Stimulated activated naive B cell treated with anti-CD40 and anti-IgM and Interleukin-4, amounts not matched to agents 10 μg/mL and 1 μg/mL and 100 μg/mL, for 72 hours (primary cell): ENCODE data around the gene KCNJ1.
A peak's percentile ranks its signal among the peaks of the same experiment; 100 is the strongest.

Experiments
- ATAC-seq, 2 donors: fragments of 150-1000 bp; cut with Tn5 transposase; replicated peaks; 2 replicates each; pipeline ENCODE4 v1.10.0; 2021; ENCODE audit warnings: moderate library complexity in 1 of 2
- DNase-seq: peaks from one replicate; pipeline ENCODE4 v3.0.0; 2021
- H3K27ac Mint-ChIP-seq: one replicate; pipeline ENCODE4 v1.8.0; 2022; ENCODE audit warnings: mild to moderate bottlenecking, mixed read lengths
- H3K27me3 Mint-ChIP-seq, 2 donors: one replicate each; pipeline ENCODE4 v1.8.0; 2022; ENCODE audit warnings: mixed read lengths in 2 of 2
- H3K36me3 Mint-ChIP-seq, 2 donors: one replicate each; pipeline ENCODE4 v1.8.0; 2022; ENCODE audit warnings: mixed read lengths in 2 of 2, mild to moderate bottlenecking in 1 of 2
- H3K4me1 Mint-ChIP-seq, 2 donors: one replicate each; pipeline ENCODE4 v1.8.0; 2022; ENCODE audit warnings: mixed read lengths in 2 of 2, mild to moderate bottlenecking in 1 of 2
- H3K4me3 Mint-ChIP-seq, 2 donors: one replicate each; pipeline ENCODE4 v1.8.0; 2022; ENCODE audit warnings: mild to moderate bottlenecking in 2 of 2, mixed read lengths in 2 of 2, moderate library complexity in 1 of 2
- H3K9me3 Mint-ChIP-seq, 2 donors: one replicate each; pipeline ENCODE4 v1.8.0; 2022; ENCODE audit warnings: mixed read lengths in 2 of 2, mild to moderate bottlenecking in 1 of 2

Gene KCNJ1

DNA sequence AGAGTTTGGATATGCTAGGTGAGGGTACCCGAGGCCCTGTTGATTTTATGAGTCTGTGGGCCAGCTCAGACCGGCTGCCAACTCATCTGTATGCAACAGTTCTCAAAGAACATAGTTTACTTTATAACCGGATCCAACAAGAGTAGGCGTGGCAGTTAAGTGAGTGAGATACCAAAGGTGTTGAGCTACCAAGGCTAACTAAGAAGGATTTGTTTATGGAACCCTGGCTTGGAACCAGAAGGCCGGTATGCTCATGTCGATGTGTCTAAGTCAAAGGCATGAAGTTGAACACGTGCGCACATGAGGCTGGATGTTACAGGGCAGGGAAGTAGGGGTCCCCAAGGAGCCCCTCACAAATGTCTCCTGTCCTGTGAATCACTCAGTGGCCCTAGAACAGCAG, at the start of gene KCNJ1:
Gene KCNJ1 (minus strand): TSS at position 20 of the 400 bp plus-strand sequence. CDS start 27,053 bp downstream, outside the sequence.
- Mint-ChIP-seq H3K27me3 (peaks cover 17 to 27% of the 10 kb centered on the region in 2 donors), H3K27ac (no peak within 1 kb of the TSS), H3K9me3 (no peaks in the 10 kb centered on the region), H3K36me3 (no peaks in the 10 kb centered on the region), H3K4me1 (peaks cover 7 to 9% of the 10 kb centered on the region in 2 donors), H3K4me3 (no peak within 1 kb of the TSS)
- ATAC-seq (no peak), DNase-seq (no peak)

DNA sequence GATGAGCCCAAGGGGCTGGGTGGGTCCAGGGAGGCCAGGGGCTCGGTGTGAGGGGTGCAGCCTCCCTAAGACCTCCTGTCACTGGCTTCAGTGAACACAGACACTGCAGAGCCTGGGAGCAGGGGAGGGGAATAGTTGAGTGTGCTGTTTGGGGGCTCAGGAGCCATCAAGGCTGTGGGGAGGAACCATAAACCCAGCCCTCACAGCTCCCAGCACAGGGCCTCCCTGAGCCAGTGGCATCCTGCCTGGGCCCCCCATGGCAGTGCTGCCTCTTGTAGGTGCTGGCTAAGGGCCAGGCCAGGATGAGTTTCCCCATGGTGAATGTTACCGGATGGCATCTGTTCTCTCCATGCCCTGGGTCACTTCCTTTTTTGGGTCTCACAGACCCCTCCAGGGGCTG, 49.6 kb upstream of the KCNJ1 start:
- Mint-ChIP-seq H3K9me3 (peaks cover 4 to 9% of the 10 kb centered on the region in 2 donors), H3K36me3 (no peaks in the 10 kb centered on the region), H3K4me1 (peaks cover 13 to 16% of the 10 kb centered on the region in 2 donors), H3K4me3 (no peak overlapping the region), H3K27me3 (peaks cover 61 to 71% of the 10 kb centered on the region in 2 donors), H3K27ac (no peak overlapping the region)
- DNase-seq (no peak), ATAC-seq (no peak)

DNA sequence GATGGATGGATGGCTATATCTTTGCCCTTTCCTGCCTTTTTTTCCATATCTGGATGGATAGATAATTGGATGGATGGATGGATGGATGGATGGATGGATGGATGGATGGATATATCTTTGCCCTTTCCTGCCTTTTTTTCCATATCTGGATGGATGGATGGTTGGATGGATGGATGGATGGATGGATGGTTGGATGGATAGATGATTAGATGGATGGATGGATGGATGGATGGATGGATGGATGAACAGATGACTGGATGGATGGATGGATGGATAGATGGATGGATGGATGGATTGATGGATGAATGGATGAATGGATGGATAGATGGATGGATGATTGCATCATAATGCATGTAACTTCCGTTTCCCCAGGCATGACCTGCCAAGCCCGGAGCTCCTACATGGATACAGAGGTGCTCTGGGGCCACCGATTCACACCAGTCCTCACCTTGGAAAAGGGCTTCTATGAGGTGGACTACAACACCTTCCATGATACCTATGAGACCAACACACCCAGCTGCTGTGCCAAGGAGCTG, 49.0 kb upstream of the KCNJ1 start:
- Mint-ChIP-seq H3K36me3 (no peaks in the 10 kb centered on the region), H3K4me3 (no peak overlapping the region), H3K27me3 (peaks cover 63 to 70% of the 10 kb centered on the region in 2 donors), H3K27ac (no peak overlapping the region), H3K9me3 (peaks cover 4 to 9% of the 10 kb centered on the region in 2 donors), H3K4me1 (peaks cover 13 to 15% of the 10 kb centered on the region in 2 donors)
- DNase-seq (no peak), ATAC-seq (no peak)

DNA sequence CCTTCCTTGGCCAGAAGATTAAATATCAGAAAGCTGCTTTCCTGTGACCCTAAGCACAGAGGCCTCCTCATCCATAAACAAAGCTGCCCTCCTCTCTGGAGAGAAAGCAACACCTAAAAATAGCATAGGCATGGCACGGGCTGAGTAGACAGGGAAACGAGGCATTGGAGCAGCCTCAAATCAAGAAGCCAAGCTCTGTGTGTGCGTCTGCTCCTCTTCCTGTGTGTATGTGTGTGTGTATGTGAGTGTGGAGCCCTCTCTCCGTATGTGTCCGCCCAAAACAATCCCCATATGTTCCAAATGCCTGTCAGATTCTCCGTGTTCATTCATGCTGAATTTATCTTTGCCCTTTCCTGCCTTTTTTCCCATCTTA, 48.0 kb upstream of the KCNJ1 start:
- H3K4me1 Mint-ChIP-seq = peaks cover 11 to 13% of the 10 kb centered on the region in 2 donors
- no peak overlapping the region for H3K4me3 Mint-ChIP-seq
- no peak overlapping the region for H3K27ac Mint-ChIP-seq
- H3K9me3 Mint-ChIP-seq = peaks cover 4 to 9% of the 10 kb centered on the region in 2 donors
- H3K27me3 Mint-ChIP-seq = peaks cover 61 to 62% of the 10 kb centered on the region in 2 donors
- no peaks in the 10 kb centered on the region for H3K36me3 Mint-ChIP-seq
- DNase-seq (no peak), ATAC-seq (no peak)

DNA sequence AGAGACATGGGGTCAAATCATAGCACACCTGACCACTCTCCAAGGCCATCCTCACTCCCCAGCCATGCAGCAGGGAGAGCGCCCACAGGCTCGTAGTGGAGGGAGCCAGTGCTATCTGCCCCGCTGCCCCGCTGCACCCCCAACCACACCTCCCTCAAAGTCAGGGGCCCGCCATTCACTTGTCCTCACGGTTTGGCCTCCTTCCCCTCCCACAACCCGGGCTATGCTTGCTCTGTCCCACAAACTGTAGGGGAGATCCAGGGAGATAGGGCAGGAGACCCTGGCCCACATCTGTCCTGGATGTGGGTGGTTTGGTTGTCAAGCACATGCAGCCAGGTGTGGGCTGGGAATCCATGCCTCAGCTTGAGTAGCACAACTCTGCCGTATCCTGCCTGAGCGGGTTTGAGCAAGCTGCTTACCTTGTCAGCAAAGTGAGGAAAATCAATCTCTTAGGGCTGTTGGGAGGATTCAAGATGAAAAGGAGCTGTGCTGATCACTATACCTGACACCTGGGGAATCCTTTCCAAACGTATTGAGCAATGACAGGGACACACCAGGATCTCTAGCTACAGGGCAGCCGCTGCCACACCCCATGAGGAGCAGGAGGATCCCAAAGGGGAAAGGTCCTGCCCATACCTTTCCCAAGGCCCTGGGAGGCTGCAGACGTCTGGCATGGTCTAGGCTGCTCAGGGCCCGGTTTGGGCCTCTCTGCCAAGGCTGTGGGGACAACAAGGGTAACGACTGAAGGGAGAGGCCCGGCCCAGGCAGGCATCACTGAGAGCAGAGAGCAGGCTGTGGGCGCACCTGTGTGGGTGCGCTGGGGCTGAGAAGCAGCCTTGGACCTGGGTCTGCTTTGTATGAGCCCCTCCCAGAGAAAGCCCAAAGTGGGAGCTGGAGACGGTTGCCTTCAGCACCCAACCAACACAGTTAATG, 47.4 kb upstream of the KCNJ1 start:
- ATAC-seq (no peak), DNase-seq (no peak)
- H3K36me3 Mint-ChIP-seq = no peaks in the 10 kb centered on the region
- H3K4me1 Mint-ChIP-seq = peaks cover 13% of the 10 kb centered on the region in 2 donors
- peaks cover 4 to 9% of the 10 kb centered on the region in 2 donors for H3K9me3 Mint-ChIP-seq
- peaks cover 60 to 63% of the 10 kb centered on the region in 2 donors for H3K27me3 Mint-ChIP-seq
- H3K27ac Mint-ChIP-seq = no peak overlapping the region
- no peak overlapping the region for H3K4me3 Mint-ChIP-seq

DNA sequence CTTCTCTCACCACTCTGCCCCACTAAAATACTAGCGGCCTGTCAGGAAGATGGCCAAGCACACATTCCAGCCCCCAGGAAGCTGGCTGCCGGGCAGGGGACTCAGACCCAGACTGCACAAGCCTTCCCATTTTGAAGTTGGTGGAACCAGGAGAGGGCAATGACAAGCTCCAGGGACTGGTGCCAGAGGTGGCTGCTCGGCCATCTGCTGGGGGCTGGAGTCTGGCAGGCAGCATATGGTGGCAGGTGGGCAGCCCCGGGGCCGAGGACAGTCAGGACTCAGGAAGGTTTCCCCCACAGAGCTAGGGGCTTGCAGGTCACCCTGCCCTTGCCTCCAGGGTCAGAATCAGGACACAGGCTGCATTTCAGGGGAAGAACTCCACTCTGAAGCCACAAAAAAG, 46.7 kb upstream of the KCNJ1 start:
- Mint-ChIP-seq H3K9me3 (peaks cover 4 to 9% of the 10 kb centered on the region in 2 donors), H3K36me3 (no peaks in the 10 kb centered on the region), H3K27me3 (peaks cover 60 to 65% of the 10 kb centered on the region in 2 donors), H3K4me3 (no peak overlapping the region), H3K4me1 (peaks cover 12% of the 10 kb centered on the region in 2 donors), H3K27ac (no peak overlapping the region)
- ATAC-seq (no peak), DNase-seq (no peak)

DNA sequence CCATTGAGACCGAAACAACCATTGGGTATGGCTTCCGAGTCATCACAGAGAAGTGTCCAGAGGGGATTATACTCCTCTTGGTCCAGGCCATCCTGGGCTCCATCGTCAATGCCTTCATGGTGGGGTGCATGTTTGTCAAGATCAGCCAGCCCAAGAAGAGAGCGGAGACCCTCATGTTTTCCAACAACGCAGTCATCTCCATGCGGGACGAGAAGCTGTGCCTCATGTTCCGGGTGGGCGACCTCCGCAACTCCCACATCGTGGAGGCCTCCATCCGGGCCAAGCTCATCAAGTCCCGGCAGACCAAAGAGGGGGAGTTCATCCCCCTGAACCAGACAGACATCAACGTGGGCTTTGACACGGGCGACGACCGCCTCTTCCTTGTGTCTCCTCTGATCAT, 44.6 kb upstream of the KCNJ1 start:
- H3K27me3 Mint-ChIP-seq = peaks cover 65 to 73% of the 10 kb centered on the region in 2 donors
- H3K4me1 Mint-ChIP-seq = peaks cover 6 to 12% of the 10 kb centered on the region in 2 donors
- DNase-seq = no peak
- ATAC-seq = no peak
- H3K9me3 Mint-ChIP-seq = peaks cover 4 to 9% of the 10 kb centered on the region in 2 donors
- no peaks in the 10 kb centered on the region for H3K36me3 Mint-ChIP-seq
- no peak overlapping the region for H3K27ac Mint-ChIP-seq
- H3K4me3 Mint-ChIP-seq = no peak overlapping the region

DNA sequence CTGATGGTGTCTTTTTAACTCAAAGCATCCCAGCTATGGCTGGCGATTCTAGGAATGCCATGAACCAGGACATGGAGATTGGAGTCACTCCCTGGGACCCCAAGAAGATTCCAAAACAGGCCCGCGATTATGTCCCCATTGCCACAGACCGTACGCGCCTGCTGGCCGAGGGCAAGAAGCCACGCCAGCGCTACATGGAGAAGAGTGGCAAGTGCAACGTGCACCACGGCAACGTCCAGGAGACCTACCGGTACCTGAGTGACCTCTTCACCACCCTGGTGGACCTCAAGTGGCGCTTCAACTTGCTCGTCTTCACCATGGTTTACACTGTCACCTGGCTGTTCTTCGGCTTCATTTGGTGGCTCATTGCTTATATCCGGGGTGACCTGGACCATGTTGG, 44.1 kb upstream of the KCNJ1 start:
- Mint-ChIP-seq H3K9me3 (peaks cover 4 to 8% of the 10 kb centered on the region in 2 donors), H3K27me3 (peaks cover 64 to 76% of the 10 kb centered on the region in 2 donors), H3K36me3 (no peaks in the 10 kb centered on the region), H3K4me3 (no peak overlapping the region), H3K27ac (no peak overlapping the region), H3K4me1 (peaks cover 7 to 14% of the 10 kb centered on the region in 2 donors)
- no peak for ATAC-seq
- no peak for DNase-seq

DNA sequence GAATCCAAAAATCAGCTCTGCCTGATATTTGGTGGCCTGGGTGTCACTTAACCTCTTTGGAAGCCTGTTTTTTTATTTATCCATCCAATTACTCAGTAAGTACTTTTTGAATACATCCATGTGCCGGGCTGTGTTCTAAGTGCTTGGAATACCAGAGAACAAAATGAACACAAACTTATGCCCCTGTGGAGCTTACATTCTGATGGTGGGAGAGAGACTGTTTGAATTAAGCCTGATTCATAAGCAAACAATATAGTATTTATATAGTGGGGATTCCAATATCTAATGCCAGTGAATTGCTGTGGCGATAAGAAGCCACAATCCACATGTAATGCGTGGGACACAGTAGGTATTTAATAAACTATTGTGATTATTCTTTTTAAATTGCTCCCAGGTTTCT, 43.5 kb upstream of the KCNJ1 start:
- ATAC-seq = no peak
- H3K27me3 Mint-ChIP-seq = peaks cover 61 to 69% of the 10 kb centered on the region in 2 donors

DNA sequence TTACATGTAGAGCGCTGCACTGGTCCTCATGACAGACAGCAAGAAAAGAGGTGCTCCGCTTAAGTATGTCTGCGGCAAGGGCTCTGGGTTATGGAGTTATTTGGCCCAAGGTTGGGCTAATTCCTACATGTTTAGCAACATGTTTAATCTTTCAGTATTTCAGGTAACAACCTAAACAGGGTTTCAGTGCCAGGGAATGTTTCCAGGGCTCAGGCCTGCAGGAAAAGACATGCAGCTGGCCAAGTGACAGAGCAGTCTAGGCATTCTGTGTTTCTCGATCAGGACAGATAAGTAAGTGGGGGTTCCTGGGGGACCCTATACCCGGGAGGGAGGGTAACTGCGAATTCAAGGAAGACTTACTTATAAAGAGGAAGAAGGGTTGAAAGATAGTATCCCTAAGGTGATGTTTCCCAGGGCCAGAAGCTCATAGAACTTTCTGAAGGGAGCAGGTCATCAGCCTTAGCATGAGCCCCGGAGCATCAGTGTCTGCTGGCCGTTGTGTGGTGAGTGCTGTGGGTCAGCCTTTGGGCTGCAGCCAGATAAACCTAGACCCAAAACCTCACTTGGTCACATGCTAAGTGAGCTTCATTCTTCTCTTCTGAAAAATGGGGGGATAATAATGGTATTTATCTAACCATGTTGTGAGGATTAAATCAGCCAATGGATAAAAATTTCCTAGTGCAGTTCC, 42.5 kb upstream of the KCNJ1 start:
- H3K36me3 Mint-ChIP-seq = no peaks in the 10 kb centered on the region
- H3K4me3 Mint-ChIP-seq = no peak overlapping the region
- no peak for DNase-seq
- no peaks in the 10 kb centered on the region for H3K9me3 Mint-ChIP-seq
- no peak overlapping the region for H3K27ac Mint-ChIP-seq
- peaks cover 53 to 65% of the 10 kb centered on the region in 2 donors for H3K27me3 Mint-ChIP-seq
- no peak for ATAC-seq
- H3K4me1 Mint-ChIP-seq = peaks cover 12 to 21% of the 10 kb centered on the region in 2 donors

More for the DNA sequence above, 43.5 kb upstream of the KCNJ1 start:
- Mint-ChIP-seq H3K4me1 (peaks cover 9 to 18% of the 10 kb centered on the region in 2 donors), H3K36me3 (no peaks in the 10 kb centered on the region), H3K27ac (no peak overlapping the region), H3K4me3 (no peak overlapping the region), H3K9me3 (peaks cover 0 to 2% of the 10 kb centered on the region in 2 donors)
- DNase-seq = no peak

DNA sequence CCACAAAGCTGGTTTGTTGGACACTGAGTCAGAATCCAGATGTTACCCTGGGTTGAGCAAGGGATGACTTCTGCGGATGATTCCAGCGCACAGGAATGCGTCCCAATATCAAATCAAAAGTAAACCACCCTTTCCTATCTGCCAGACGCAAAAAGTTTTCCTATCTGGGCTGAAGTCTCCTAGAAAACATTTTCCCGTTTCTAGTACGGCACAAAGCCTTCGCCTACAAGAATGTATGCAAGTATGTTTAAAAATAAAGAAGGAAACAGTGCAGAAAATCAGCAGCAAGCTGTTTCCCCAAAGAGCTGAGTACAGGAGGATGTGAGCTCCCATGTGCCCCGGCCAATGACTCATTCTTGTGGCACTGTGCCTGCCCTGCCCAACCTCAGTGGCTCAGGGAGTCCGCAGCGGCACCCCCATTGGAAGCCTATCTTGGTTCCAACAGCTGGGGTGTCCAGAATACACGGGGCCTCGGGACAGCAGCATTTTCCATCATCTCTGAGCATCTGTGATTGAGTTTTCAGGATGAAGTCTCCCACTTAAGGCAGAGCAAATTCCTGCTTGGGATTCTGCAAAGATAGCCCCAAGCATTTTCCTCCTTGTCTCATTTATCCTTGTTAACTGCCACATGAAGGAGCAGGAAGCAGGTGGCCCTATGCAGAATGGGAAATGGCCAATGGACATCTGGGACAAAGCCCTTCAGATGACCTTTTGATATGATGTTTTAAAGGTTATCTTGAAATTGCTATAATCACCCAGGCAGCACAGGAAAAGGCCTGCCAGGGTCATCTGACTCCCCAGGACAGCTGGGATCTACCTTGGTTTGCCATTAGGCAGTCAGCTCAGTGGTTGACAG, 41.5 kb upstream of the KCNJ1 start:
- H3K36me3 Mint-ChIP-seq = no peaks in the 10 kb centered on the region
- DNase-seq (no peak), ATAC-seq (peak; percentile 56 to 61)
- peaks cover 53 to 73% of the 10 kb centered on the region in 2 donors for H3K27me3 Mint-ChIP-seq
- H3K27ac Mint-ChIP-seq = no peak overlapping the region
- no peak overlapping the region for H3K4me3 Mint-ChIP-seq
- H3K9me3 Mint-ChIP-seq = no peaks in the 10 kb centered on the region
- peaks cover 19 to 31% of the 10 kb centered on the region in 2 donors for H3K4me1 Mint-ChIP-seq

DNA sequence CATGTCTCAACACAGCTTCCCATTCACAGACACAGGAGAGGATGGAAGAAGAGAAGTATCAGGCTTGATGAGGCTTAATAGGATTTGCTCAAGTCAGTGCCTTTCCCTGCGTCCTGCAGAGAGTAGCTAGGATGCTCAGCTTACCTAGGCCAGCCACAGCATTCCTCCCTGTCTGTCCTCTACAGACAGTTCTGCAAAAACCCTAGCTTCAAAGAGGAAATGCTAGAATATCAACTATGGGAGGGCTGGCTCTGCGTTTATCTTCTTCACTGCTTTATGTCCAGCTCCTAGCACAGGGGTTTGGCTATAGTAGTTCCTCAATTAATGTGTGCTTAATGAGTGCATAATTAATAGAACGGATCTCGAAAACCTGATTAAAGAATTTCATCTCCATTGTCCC, 40.5 kb upstream of the KCNJ1 start:
- DNase-seq (no peak), ATAC-seq (no peak)
- H3K27me3 Mint-ChIP-seq = peaks cover 53 to 78% of the 10 kb centered on the region in 2 donors
- H3K4me1 Mint-ChIP-seq = peaks cover 20 to 35% of the 10 kb centered on the region in 2 donors
- H3K36me3 Mint-ChIP-seq = no peaks in the 10 kb centered on the region
- no peak overlapping the region for H3K4me3 Mint-ChIP-seq
- no peak overlapping the region for H3K27ac Mint-ChIP-seq
- H3K9me3 Mint-ChIP-seq = no peaks in the 10 kb centered on the region

DNA sequence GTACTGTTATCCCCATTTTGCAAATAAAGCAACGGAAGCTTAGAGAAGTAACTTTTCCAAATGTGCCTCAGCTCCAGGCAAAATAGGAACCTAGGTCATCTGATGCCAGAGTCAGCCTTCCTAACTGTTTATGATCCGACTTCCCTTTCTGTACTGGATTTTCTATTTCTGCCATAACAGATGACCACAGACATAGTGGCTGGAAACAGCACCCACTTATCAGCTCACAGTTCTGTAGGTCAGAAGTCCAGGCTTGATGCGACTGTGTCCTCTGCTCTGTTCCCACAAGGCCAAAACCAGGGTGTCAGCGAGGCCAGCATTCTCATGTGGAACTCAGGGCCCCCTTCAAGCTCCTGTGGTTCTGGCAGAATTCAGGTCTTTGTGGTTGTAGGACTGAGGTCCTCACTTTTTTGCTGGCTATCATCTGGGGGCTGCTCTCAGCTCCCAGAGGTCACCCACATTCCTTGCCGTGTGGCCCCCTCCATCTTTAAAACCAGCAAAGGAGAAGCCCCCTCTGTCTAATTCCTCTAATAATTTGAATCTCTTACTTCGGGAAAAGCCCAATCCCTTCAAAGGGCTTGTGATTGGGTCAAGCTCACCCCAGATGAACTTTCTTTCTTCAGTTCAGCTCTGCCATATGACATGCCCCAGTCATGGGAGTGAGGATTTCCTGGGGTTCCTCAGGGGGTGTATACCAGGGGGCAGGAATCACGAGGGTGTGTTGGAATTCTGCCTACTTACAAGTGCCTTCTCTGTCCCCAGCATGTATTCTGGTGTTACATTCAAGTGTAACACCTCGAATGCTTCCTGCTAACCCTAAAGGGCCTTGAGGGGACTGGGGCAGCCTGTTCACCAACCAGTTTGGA, 39.3 kb upstream of the KCNJ1 start:
- ATAC-seq (no peak), DNase-seq (no peak)
- no peaks in the 10 kb centered on the region for H3K36me3 Mint-ChIP-seq
- H3K9me3 Mint-ChIP-seq = no peaks in the 10 kb centered on the region
- no peak overlapping the region for H3K27ac Mint-ChIP-seq
- H3K27me3 Mint-ChIP-seq = peaks cover 50 to 74% of the 10 kb centered on the region in 2 donors
- peaks cover 20 to 35% of the 10 kb centered on the region in 2 donors for H3K4me1 Mint-ChIP-seq
- peak overlapping the region; percentile 89 to 91 for H3K4me3 Mint-ChIP-seq
